Upper lobe of left lung (tissue), 6 donors: ENCODE measurements around the gene NR2F1. TPM values are rescaled to one million over a fixed set of nuclear protein-coding genes. Genes with fewer than 3 reads are reported as not detected.

Source experiments
- ATAC-seq, 2 donors: fragments of 200-7000 bp; cut with Tn5 transposase; one replicate each; pipeline ENCODE4 v1.9.1; 2022; ENCODE audit warnings: mild to moderate bottlenecking in 2 of 2, moderate library complexity in 2 of 2; ENCODE audit not compliant: low FRiP score in 2 of 2
- DNase-seq, 2 donors: peaks; one replicate each; pipeline ENCODE4 v3.0.0-alpha.2; 2019 to 2020
- H3K27ac ChIP-seq, 4 donors: fragments of 200-600 bp; sonication (generic); one replicate each; pipeline ENCODE4 v1.5.1; 2016 to 2019
- H3K27me3 ChIP-seq, 4 donors: fragments of 200-600 bp; sonication (generic); one replicate each; pipeline ENCODE4 v1.5.1; 2017 to 2019
- H3K36me3 ChIP-seq, 4 donors: fragments of 200-600 bp; sonication (generic); one replicate each; pipeline ENCODE4 v1.5.1; 2016 to 2019
- H3K4me1 ChIP-seq, 4 donors: fragments of 200-600 bp; sonication (generic); one replicate each; pipeline ENCODE4 v1.5.1; 2018 to 2019
- H3K4me3 ChIP-seq, 4 donors: fragments of 200-600 bp; sonication (generic); one replicate each; pipeline ENCODE4 v1.5.1; 2017 to 2019; ENCODE audit warnings: mild to moderate bottlenecking in 2 of 4, moderate library complexity in 1 of 4
- H3K9me3 ChIP-seq, 4 donors: fragments of 200-600 bp; sonication (generic); one replicate each; pipeline ENCODE4 v1.5.1; 2018 to 2019
- CTCF ChIP-seq, 6 experiments: fragments of 450-650 bp in 4 of 6; fragments of 200-600 bp in 2 of 6; sonication (generic) in 2 of 6; IDR thresholded peaks; one replicate each; pipeline ENCODE4 v1.5.1; 2016 to 2019; ENCODE audit warnings: antibody characterized with exemption in 6 of 6
- EP300 ChIP-seq, 4 donors: sonication (generic); formaldehyde crosslinking; IDR thresholded peaks; one replicate each; pipeline ENCODE4 v1.5.1; 2017; ENCODE audit warnings: antibody characterized with exemption in 4 of 4, control low read depth in 2 of 4
- POLR2A ChIP-seq, 4 donors: fragments of 450-650 bp; IDR thresholded peaks; one replicate each; pipeline ENCODE4 v1.5.1; 2016 to 2017; ENCODE audit warnings: antibody characterized with exemption in 4 of 4, mild to moderate bottlenecking in 2 of 4
- POLR2AphosphoS5 ChIP-seq, 2 donors: sonication (generic); formaldehyde crosslinking; IDR thresholded peaks; one replicate each; pipeline ENCODE4 v1.5.1; 2017; ENCODE audit warnings: antibody characterized with exemption in 2 of 2
- WGBS, 2 donors: methylation state at CpG; one replicate each; pipeline ENCODE4 v1.1.5; 2017 to 2018; 5-methylcytosine and 5-hydroxymethylcytosine counted together
- total RNA-seq, 6 donors: library from RNA; depleted of rRNA in 4 of 6; stranded (reverse); fragments of >200 nt in 4 of 6; gene quantifications; one replicate each; pipeline versions ENCODE4 v1.1.0 to v1.2.1, GENCODE V29; 2016 to 2021
- donor health status: DM: no; HTN: no; CAD: no; lungs with moderate emphysema.
- donor health status: DM: no; HTN: yes; CAD: no; lungs with severe emphysema.

NR2F1 gene
- total RNA-seq, 6 donors from 2014 or later = 8.9 to 70.3 (median 29.4) TPM

DNA sequence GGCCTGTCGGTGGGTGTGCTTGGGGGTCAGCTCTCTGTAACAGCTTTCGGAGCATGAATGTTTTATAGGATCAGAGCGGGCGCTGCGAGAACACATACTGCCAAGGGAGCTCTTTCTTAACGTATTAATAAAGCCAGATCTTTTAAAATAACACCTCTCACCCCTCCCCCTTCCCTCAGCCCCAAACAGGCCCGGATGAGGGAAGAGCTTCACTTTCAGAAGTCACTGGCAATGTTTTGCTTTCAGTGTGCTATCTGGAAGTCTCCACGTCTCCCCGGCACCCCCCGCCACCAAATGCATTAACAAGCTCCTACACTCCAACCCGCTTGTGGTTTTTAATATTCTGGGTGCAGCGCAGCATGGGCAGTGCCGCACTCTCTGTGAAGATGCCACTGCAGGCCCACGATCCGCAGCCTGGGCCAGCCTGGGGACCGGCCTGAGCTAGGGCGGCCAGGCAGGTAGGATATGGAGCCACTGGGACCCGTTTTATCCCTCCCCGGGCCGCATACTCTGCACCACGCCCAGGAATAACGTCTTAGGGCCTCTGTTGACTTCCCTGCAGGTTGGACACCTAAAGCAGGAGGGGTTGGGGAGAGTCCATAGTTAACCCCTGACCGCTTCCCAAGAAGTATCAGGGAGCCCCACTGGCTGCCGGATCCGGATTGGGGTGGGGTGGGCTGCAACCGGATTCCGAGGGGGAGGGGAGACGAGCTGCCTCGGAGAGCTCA, 12.6 kb downstream of the NR2F1 start:
- H3K27me3 ChIP-seq = peaks cover 0 to 51% (median 29%) of the 10 kb centered on the region in 4 donors

GRCh38 chr5:93596310-93596675, 13.3 kb downstream of the NR2F1 start:
- H3K9me3 ChIP-seq = no peaks in the 10 kb centered on the region
- H3K4me3 ChIP-seq = no peak overlapping the region
- no peaks in the 10 kb centered on the region for H3K36me3 ChIP-seq
- peak in 1 of 2 donors; percentile 34 for ATAC-seq
- DNase-seq = no peak
- H3K27ac ChIP-seq = peak overlapping the region in 1 of 4 donors; percentile 34
- TF ChIP-seq POLR2AphosphoS5 (IDR thresholded peaks at IDR 0.05) (peak in 1 of 2 donors; percentile 24), POLR2A (IDR thresholded peaks at IDR 0.05) (no peak)
- peaks cover 0 to 18% (median 14%) of the 10 kb centered on the region in 4 donors for H3K4me1 ChIP-seq
- H3K27me3 ChIP-seq = peaks cover 0 to 55% (median 29%) of the 10 kb centered on the region in 4 donors
- 17 to 23% methylated on average over 8 to 14 of the region's 14 CpGs for WGBS, 2 donors

More for the DNA sequence above, 12.6 kb downstream of the NR2F1 start:
- DNase-seq (no peak), ATAC-seq (no peak)
- 34 to 50% methylated on average over 29 of the region's 29 CpGs for WGBS, 2 donors
- no peaks in the 10 kb centered on the region for H3K36me3 ChIP-seq
- TF ChIP-seq CTCF (IDR thresholded peaks at IDR 0.05) (no peak), EP300 (IDR thresholded peaks at IDR 0.05) (no peak), POLR2AphosphoS5 (IDR thresholded peaks at IDR 0.05) (no peak), POLR2A (IDR thresholded peaks at IDR 0.05) (no peak)
- H3K4me1 ChIP-seq = peaks cover 0 to 18% (median 14%) of the 10 kb centered on the region in 4 donors
- no peak overlapping the region for H3K4me3 ChIP-seq
- peak overlapping the region; percentile 3 to 74 (median 36) for H3K27ac ChIP-seq
- no peaks in the 10 kb centered on the region for H3K9me3 ChIP-seq

DNA sequence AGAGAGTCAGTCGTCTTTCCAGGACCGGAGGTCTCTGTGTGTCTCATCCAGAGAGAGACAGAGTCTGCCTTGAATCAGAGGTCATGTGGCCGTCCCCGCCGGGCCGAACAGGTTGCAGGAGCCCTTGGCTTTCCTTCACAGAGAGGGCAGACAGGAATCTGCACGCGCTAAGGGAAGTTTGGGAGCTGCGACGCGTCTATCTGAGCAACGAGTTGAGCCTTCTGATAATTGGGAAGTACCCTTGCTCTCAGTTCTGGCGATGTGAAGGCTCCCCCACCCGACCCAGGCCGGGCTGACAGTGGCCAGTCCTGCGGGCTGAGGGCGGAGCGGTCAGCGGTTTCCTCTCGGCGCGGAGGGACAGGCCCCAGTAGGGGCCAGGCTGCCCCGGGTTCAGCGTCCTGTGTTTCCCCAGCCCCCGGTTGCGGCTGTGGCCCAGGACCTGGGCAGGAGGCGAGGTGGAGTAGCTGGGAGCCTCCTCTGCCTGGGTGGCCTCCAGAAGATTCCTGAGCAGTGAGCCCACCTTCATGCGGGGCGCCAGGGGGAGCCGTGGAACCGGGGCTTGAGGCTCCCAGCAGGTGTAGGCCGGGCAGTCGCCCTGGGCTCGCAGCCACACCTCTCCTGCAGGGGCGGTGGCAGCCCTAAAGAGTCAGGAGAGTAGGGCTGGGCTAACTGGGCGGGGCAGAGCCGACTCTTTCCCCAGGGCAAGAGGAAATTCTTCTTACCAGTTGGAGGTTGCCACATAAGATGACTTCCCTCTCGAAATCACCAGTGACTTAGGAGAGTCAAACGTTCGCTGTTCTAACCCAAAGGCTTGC, 13.9 kb downstream of the NR2F1 start:
- H3K9me3 ChIP-seq = no peaks in the 10 kb centered on the region
- H3K4me3 ChIP-seq = peak overlapping the region in 1 of 4 donors; percentile 2
- TF ChIP-seq EP300 (IDR thresholded peaks at IDR 0.05) (no peak), CTCF (IDR thresholded peaks at IDR 0.05) (no peak), POLR2A (IDR thresholded peaks at IDR 0.05) (no peak), POLR2AphosphoS5 (IDR thresholded peaks at IDR 0.05) (no peak)
- no peaks in the 10 kb centered on the region for H3K36me3 ChIP-seq
- H3K27me3 ChIP-seq = peaks cover 0 to 61% (median 32%) of the 10 kb centered on the region in 4 donors
- ATAC-seq (peak; percentile 38 to 66), DNase-seq (peak; percentile 80 to 82)
- 15 to 31% methylated on average over 23 to 39 of the region's 40 CpGs for WGBS, 2 donors
- H3K27ac ChIP-seq = peak overlapping the region in 1 of 4 donors; percentile 64
- H3K4me1 ChIP-seq = peaks cover 0 to 18% (median 14%) of the 10 kb centered on the region in 4 donors

GRCh38 chr5:93598091-93599000, 15.3 kb downstream of the NR2F1 start:
- TF ChIP-seq EP300 (IDR thresholded peaks at IDR 0.05) = no peak
- H3K4me1 ChIP-seq = peaks cover 0 to 22% (median 14%) of the 10 kb centered on the region in 4 donors
- H3K9me3 ChIP-seq = no peaks in the 10 kb centered on the region
- H3K27ac ChIP-seq = peak overlapping the region; percentile 31 to 76 (median 60)
- ATAC-seq (no peak), DNase-seq (peak in 1 of 2 donors; percentile 67)
- WGBS, 2 donors = 19 to 33% methylated on average over 22 to 28 of the region's 28 CpGs
- H3K36me3 ChIP-seq = no peaks in the 10 kb centered on the region
- H3K27me3 ChIP-seq = peaks cover 0 to 74% (median 36%) of the 10 kb centered on the region in 4 donors
- peak overlapping the region in 2 of 4 donors; percentile 0 to 8 for H3K4me3 ChIP-seq

- Histone ChIP-seq H3K27ac (peak overlapping the region in 3 of 4 donors; percentile 31 to 76 (median 50)), H3K4me1 (peaks cover 2 to 25% (median 14%) of the 10 kb centered on the region in 4 donors), H3K36me3 (no peaks in the 10 kb centered on the region), H3K27me3 (peaks cover 0 to 80% (median 41%) of the 10 kb centered on the region in 4 donors), H3K9me3 (no peaks in the 10 kb centered on the region), H3K4me3 (peak overlapping the region in 2 of 4 donors; percentile 0 to 7)
- TF ChIP-seq CTCF (IDR thresholded peaks at IDR 0.05) (no peak), EP300 (IDR thresholded peaks at IDR 0.05) (no peak), POLR2AphosphoS5 (IDR thresholded peaks at IDR 0.05) (no peak), POLR2A (IDR thresholded peaks at IDR 0.05) (no peak)
- ATAC-seq (no peak), DNase-seq (no peak)
- WGBS, 2 donors = 15 to 28% methylated on average over 5 of the region's 5 CpGs
These were observed 16.0 kb downstream of the NR2F1 start for GRCh38 chr5:93599001-93599379.
